DOHH2 (cell line): ENCODE data around the gene SLC25A10.

Source experiments
- H3F3A ChIP-seq: fragments of 200-600 bp; sonication (generic), shearing (Covaris generic); 2 replicates; pipeline ENCODE4 v1.6.0; 2016; ENCODE audit warnings: antibody characterized with exemption, mild to moderate bottlenecking; ENCODE audit not compliant: control insufficient read depth, insufficient read depth
- H3K27ac ChIP-seq: fragments of 200-600 bp; sonication (generic); 2 replicates; pipeline ENCODE4 v1.5.1; 2014; ENCODE audit warnings: low read depth, mild to moderate bottlenecking, low read length, moderate library complexity
- H3K27me3 ChIP-seq: fragments of 200-600 bp; sonication (generic); 2 replicates; pipeline ENCODE4 v1.6.1; 2014; ENCODE audit warnings: mild to moderate bottlenecking, low read length, mixed read lengths; ENCODE audit not compliant: control insufficient read depth
- H3K36me3 ChIP-seq: fragments of 200-600 bp; sonication (generic); 2 replicates; pipeline ENCODE4 v1.6.1; 2014; ENCODE audit warnings: mild to moderate bottlenecking, low read length, moderate library complexity, mixed read lengths; ENCODE audit not compliant: control insufficient read depth
- H3K4me1 ChIP-seq: fragments of 200-600 bp; sonication (generic); 2 replicates; pipeline ENCODE4 v1.6.1; 2014; ENCODE audit warnings: mild to moderate bottlenecking, low read length, mixed read lengths; ENCODE audit not compliant: control insufficient read depth
- H3K4me2 ChIP-seq: fragments of 200-600 bp; sonication (generic); 2 replicates; pipeline ENCODE4 v1.6.0; 2014; ENCODE audit warnings: mild to moderate bottlenecking, low read length, moderate library complexity
- H3K4me3 ChIP-seq: fragments of 200-600 bp; sonication (generic); 2 replicates; pipeline ENCODE4 v1.5.1; 2014; ENCODE audit warnings: mild to moderate bottlenecking, low read length, mixed read lengths
- H3K79me2 ChIP-seq: fragments of 200-600 bp; sonication (generic); 2 replicates; pipeline ENCODE4 v1.6.1; 2014; ENCODE audit warnings: mild to moderate bottlenecking, low read length, mixed read lengths; ENCODE audit not compliant: control insufficient read depth
- H3K9me2 ChIP-seq: fragments of 200-600 bp; sonication (generic); replicated peaks from 2 replicates; pipeline ENCODE4 v1.6.1; 2014; ENCODE audit warnings: mild to moderate bottlenecking, low read length, mixed read lengths; ENCODE audit not compliant: control insufficient read depth
- H3K9me3 ChIP-seq: fragments of 200-600 bp; sonication (generic); 2 replicates; pipeline ENCODE4 v1.6.1; 2014; ENCODE audit warnings: antibody characterized with exemption, low read length, mixed read lengths; ENCODE audit not compliant: control insufficient read depth, insufficient read depth
- H4K20me1 ChIP-seq: fragments of 200-600 bp; sonication (generic); 2 replicates; pipeline ENCODE4 v1.6.0; 2014; ENCODE audit warnings: low read depth, mild to moderate bottlenecking, antibody characterized with exemption, low read length, moderate library complexity; ENCODE audit not compliant: control insufficient read depth, insufficient read depth
- EZH2phosphoT487 ChIP-seq: fragments of 200-600 bp; sonication (generic); IDR thresholded peaks from 2 replicates; pipeline ENCODE4 v1.6.1; 2017; ENCODE audit warnings: borderline replicate concordance, mild to moderate bottlenecking, antibody characterized with exemption, low read length, moderate library complexity, mixed read lengths
- TF ChIP-seq, protein P1 (sequence below): fragments of 200-600 bp; sonication (generic); IDR thresholded peaks from one replicate; pipeline ENCODE4 v1.5.1; 2014; ENCODE audit warnings: antibody characterized with exemption, mild to moderate bottlenecking, low read depth, low read length; ENCODE audit not compliant: poor library complexity, severe bottlenecking

Gene SLC25A10

DNA sequence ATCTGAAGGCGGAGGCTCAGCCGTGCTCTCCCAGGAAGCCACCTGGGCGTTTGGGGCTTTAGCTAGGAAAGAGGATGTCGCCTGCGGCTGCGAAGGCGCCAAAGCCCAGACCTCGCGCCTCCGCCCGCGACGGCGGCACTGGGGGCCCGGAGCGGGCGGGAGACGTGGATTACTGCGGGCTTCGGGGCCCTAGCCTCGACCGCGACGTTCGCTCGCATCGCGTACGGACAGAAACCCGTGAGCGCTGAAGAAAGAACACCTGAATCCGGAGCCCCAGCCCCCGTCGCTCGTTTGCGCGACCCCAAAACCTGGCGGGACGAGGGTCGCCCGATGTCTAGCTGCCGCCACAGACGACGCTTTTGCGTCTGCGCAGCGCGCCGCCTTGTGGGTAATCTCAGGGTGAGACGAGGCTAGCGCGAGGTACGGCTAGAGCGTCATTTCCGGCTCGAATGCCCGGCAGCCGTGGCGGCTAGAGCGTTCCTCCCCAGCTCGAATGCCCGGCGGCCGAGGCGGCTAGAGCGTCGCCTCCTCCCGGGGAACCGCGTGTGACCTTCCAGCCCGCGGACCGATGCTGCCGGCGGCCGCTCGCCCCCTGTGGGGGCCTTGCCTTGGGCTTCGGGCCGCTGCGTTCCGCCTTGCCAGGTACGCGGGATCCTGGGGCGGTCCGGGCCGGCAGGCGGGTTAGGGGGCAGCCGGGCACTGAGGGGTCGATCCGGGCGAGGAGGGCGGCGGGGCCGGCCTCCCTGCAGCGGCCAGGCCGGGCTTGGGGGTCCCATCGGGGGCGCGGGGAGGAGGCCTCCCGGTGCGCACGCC, 8.9 kb upstream of the SLC25A10 start, which contains the start of gene MRPL12:
Gene MRPL12, plus strand, starts transcription at position 434 of the 813 bp plus-strand sequence. Its CDS starts 135 bp downstream, at position 569.
- TF ChIP-seq EZH2phosphoT487, result no peak
- TF ChIP-seq, protein P1, sequence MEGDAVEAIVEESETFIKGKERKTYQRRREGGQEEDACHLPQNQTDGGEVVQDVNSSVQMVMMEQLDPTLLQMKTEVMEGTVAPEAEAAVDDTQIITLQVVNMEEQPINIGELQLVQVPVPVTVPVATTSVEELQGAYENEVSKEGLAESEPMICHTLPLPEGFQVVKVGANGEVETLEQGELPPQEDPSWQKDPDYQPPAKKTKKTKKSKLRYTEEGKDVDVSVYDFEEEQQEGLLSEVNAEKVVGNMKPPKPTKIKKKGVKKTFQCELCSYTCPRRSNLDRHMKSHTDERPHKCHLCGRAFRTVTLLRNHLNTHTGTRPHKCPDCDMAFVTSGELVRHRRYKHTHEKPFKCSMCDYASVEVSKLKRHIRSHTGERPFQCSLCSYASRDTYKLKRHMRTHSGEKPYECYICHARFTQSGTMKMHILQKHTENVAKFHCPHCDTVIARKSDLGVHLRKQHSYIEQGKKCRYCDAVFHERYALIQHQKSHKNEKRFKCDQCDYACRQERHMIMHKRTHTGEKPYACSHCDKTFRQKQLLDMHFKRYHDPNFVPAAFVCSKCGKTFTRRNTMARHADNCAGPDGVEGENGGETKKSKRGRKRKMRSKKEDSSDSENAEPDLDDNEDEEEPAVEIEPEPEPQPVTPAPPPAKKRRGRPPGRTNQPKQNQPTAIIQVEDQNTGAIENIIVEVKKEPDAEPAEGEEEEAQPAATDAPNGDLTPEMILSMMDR, result no peak
- peaks cover 90% of the 10 kb centered on the region for H3K36me3 ChIP-seq
- H3K9me3 ChIP-seq, result no peaks in the 10 kb centered on the region
- peaks cover 22% of the 10 kb centered on the region for H3K4me1 ChIP-seq
- H3F3A ChIP-seq, result peaks cover 5% of the 10 kb centered on the region; the same call in 1 of the 2 replicates
- H3K4me3 ChIP-seq, result peak within 1 kb of the TSS; percentile 89
- peaks cover 95% of the 10 kb centered on the region for H3K79me2 ChIP-seq
- H3K27ac ChIP-seq, result peak within 1 kb of the TSS; percentile 79
- H4K20me1 ChIP-seq, result peaks cover 17% of the 10 kb centered on the region; the same call in 1 of the 2 replicates
- H3K27me3 ChIP-seq, result no peaks in the 10 kb centered on the region
- H3K4me2 ChIP-seq, result peak within 1 kb of the TSS; percentile 69
- H3K9me2 ChIP-seq, result no peaks in the 10 kb centered on the region

- TF ChIP-seq EZH2phosphoT487, result no peak
- TF ChIP-seq, protein P1, result no peak
- H3K27ac ChIP-seq, result peak overlapping the region; percentile 79
- H3K4me2 ChIP-seq, result peak overlapping the region; percentile 69
- H3F3A ChIP-seq, result peaks cover 9% of the 10 kb centered on the region; the same call in 1 of the 2 replicates
- peaks cover 17% of the 10 kb centered on the region; the same call in 1 of the 2 replicates for H4K20me1 ChIP-seq
- H3K9me2 ChIP-seq, result no peaks in the 10 kb centered on the region
- H3K4me1 ChIP-seq, result peaks cover 22% of the 10 kb centered on the region
- peaks cover 86% of the 10 kb centered on the region for H3K79me2 ChIP-seq
- peaks cover 89% of the 10 kb centered on the region for H3K36me3 ChIP-seq
- peak overlapping the region; percentile 89 for H3K4me3 ChIP-seq
- H3K9me3 ChIP-seq, result no peaks in the 10 kb centered on the region
- no peaks in the 10 kb centered on the region for H3K27me3 ChIP-seq
Measured at GRCh38 chr17:81703747-81704654, 8.1 kb upstream of the SLC25A10 start.

DNA sequence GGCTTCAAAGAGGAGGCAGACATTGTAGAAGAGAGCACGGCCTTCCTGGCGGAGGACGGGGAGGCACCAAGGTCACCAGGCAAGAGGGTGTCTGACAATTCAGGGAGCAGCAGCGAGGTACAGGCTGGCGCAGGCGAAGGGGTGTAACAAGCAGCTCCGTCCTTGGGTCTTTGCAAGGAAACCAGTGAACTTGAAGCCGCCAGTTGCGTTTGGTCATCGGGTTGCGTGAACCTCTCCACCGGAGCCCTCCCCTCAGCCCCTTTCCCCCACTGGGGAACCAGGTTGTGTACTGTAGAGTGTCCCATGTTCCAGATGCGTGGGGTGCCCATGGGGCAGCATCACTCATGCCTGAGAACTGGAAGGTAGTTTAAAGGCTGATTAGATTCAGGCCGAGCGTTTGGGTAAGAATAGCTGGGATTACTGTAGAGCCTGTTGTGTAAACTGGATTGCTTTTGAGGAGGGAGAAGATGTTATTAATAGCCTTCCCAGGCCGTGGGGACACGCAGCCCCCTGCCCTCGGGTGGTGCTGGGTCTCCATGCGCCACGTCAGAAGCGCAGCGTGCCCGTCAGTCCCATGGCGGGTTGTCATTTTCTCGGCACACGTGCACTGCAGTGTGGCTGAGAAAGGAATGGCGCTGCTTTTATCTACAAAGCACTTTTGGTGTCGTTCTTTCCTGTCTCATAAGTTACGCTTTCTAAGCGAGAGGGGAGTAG, 6.4 kb upstream of the SLC25A10 start:
- no peak overlapping the region for H3K4me3 ChIP-seq
- no peak overlapping the region for H3K4me2 ChIP-seq
- peaks cover 18% of the 10 kb centered on the region for H3F3A ChIP-seq
- H3K36me3 ChIP-seq, result peaks cover 83% of the 10 kb centered on the region
- no peaks in the 10 kb centered on the region for H3K9me2 ChIP-seq
- no peaks in the 10 kb centered on the region for H3K9me3 ChIP-seq
- TF ChIP-seq, protein P1, result no peak
- no peak for TF ChIP-seq EZH2phosphoT487
- H3K27ac ChIP-seq, result no peak overlapping the region
- H3K79me2 ChIP-seq, result peaks cover 70% of the 10 kb centered on the region
- H3K4me1 ChIP-seq, result peaks cover 30% of the 10 kb centered on the region
- H4K20me1 ChIP-seq, result peaks cover 17% of the 10 kb centered on the region; the same call in 1 of the 2 replicates
- no peaks in the 10 kb centered on the region for H3K27me3 ChIP-seq
